HL-60 (cell line): Measurements from ENCODE around the gene ARHGEF17.

Source experiments
- DNase-seq, 2 experiments: peaks; one replicate each; pipeline ENCODE4 v3.0.0-alpha.2; 2010 to 2020; ENCODE audit warnings: low read depth in 1 of 2, low spot score in 1 of 2
- H3K27ac ChIP-seq: fragments of 250-450 bp; sonication (Bioruptor Pico); replicated peaks from 2 replicates; pipeline ENCODE4 v1.5.1; 2020; ENCODE audit warnings: mild to moderate bottlenecking, moderate library complexity
- H3K27me3 ChIP-seq: fragments of 250-450 bp; sonication (Bioruptor Pico); 2 replicates; pipeline ENCODE4 v1.5.1; 2021; ENCODE audit warnings: mild to moderate bottlenecking, moderate library complexity; ENCODE audit not compliant: insufficient read depth, poor library complexity, severe bottlenecking
- H3K4me3 ChIP-seq: replicated peaks from 2 replicates; pipeline ENCODE4 v1.5.1; 2011; ENCODE audit warnings: mild to moderate bottlenecking, control low read depth, low read length; ENCODE audit not compliant: insufficient read depth
- CTCF ChIP-seq: IDR thresholded peaks from one replicate; pipeline ENCODE4 v1.5.1; 2011; ENCODE audit warnings: low read length, control low read depth, inconsistent platforms; ENCODE audit not compliant: insufficient read depth
- GABPA ChIP-seq: IDR thresholded peaks from 2 replicates; pipeline ENCODE4 v1.6.1; 2012; ENCODE audit warnings: low read depth
- POLR2AphosphoS5 ChIP-seq: IDR thresholded peaks from 2 replicates; pipeline ENCODE4 v1.6.1; 2012; ENCODE audit warnings: low read depth
- REST ChIP-seq: IDR thresholded peaks from 2 replicates; pipeline ENCODE4 v1.6.1; 2012; ENCODE audit warnings: low read depth; ENCODE audit not compliant: insufficient replicate concordance
- SPI1 ChIP-seq: IDR thresholded peaks from 2 replicates; pipeline ENCODE4 v1.6.1; 2012; ENCODE audit warnings: low read depth, mild to moderate bottlenecking, borderline replicate concordance

Gene ARHGEF17

DNA sequence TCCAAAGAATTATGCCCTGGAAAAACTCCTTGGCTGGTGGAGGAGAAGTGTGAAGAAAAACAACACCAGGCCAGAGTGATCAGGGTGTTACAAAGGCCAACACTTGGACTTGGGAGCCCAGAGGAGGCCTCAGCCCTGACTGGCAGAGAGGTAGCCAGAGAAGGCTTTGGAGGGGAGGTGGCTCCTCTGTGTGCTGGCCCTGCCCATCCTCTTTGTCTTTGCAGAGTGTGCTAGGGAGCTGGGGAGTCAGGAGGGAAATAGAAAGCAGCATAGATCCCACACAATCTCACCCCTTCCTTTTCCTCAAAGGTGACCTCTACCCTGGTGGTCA, 48.0 kb upstream of the ARHGEF17 start:
- H3K27ac ChIP-seq = no peak overlapping the region
- TF ChIP-seq GABPA = no peak
- TF ChIP-seq POLR2AphosphoS5 = no peak
- TF ChIP-seq CTCF = no peak
- no peak for TF ChIP-seq SPI1
- no peak for TF ChIP-seq REST
- H3K27me3 ChIP-seq = no peaks in the 10 kb centered on the region

DNA sequence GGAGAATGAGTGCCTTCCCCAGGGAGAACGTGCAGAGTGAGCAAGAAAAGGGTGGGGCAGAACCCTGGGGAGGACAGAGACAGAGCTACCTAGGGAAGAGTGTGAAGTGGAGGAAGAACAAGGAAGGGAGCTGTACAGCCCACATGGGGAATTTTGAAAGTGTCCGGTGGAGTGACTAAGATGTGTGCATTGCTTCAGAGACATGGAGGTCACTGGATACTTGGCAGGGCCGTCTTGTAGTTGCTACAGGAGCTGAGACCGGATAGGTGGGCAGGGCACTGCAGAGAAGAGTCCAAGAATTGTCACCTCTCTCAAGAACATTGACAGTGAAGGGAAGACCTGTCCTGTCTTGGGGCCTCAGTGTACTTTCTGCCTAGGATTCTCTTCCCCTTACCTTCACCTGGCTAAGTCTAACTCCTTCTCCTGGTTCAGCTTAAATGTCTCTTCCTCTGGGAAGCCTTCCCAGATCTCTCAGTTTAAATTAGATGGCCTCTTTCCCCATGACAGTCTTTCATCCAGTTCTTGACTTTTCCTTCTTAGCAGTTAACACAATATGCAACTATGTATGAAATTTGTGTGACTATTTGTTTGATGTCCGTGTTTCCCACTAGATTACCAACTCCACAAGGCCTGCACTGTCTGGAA, 45.1 kb upstream of the ARHGEF17 start:
- Histone ChIP-seq H3K27ac (no peak overlapping the region), H3K4me3 (no peak overlapping the region), H3K27me3 (no peaks in the 10 kb centered on the region)
- TF ChIP-seq GABPA (no peak), SPI1 (no peak), CTCF (no peak), REST (no peak), POLR2AphosphoS5 (no peak)
- no peak for DNase-seq

More for the DNA sequence above, 48.0 kb upstream of the ARHGEF17 start:
- DNase-seq = no peak
- no peak overlapping the region for H3K4me3 ChIP-seq

DNA sequence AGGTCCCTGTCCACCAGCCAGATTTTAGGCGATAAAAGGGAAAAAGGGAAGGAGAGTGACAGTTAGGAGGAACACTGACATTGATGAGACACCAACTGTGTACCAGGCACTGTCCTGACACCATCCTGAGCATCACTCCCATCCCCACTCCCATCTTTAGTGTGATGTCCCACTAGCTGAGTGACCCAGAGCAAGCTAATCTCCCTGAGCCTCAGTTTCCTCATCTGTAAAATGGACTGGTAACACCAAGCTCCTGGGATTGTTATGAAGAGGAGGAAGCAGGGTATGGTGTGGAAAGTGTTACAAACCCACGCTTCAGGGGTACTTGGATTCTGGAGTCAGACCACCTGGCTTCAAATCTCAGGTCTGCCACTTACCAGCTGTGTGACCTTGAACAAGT, 44.4 kb upstream of the ARHGEF17 start:
- H3K4me3 ChIP-seq = no peak overlapping the region
- no peak overlapping the region for H3K27ac ChIP-seq
- TF ChIP-seq SPI1 (no peak), REST (no peak), POLR2AphosphoS5 (no peak), GABPA (no peak), CTCF (no peak)
- no peak for DNase-seq
- H3K27me3 ChIP-seq = no peaks in the 10 kb centered on the region
